GM23248 (cell line): Measurements from ENCODE around the gene APBB1IP.

Source experiments
- EZH2 ChIP-seq: fragments of 200-600 bp; sonication (generic); IDR thresholded peaks from 2 replicates; pipeline ENCODE4 v1.6.1; 2018; ENCODE audit warnings: antibody characterized with exemption, mild to moderate bottlenecking; ENCODE audit not compliant: insufficient read depth, poor library complexity, severe bottlenecking
- EZH2phosphoT487 ChIP-seq: fragments of 200-600 bp; sonication (generic); IDR thresholded peaks from 2 replicates; pipeline ENCODE4 v1.6.1; 2018; ENCODE audit warnings: antibody characterized with exemption, moderate library complexity, mild to moderate bottlenecking, low read depth; ENCODE audit not compliant: insufficient read depth

- no peak for TF ChIP-seq EZH2
- no peak for TF ChIP-seq EZH2phosphoT487
Observed at GRCh38 chr10:26491934-26492333, 53.8 kb downstream of the APBB1IP start.
